GM18505 (cell line): ENCODE measurements around the gene NR1H2.
A peak's percentile ranks its signal among the peaks of the same experiment; 100 is the strongest.
"Not testable (repeated sequence)": the region's sequence is repeated elsewhere in the genome, so short reads cannot be mapped to it uniquely, and the experiment has no call there.

Experiments
- ATAC-seq: cut with Tn5 transposase; IDR thresholded peaks from one replicate; pipeline ENCODE4 v1.9.1; 2021; ENCODE audit not compliant: unreplicated experiment
- POLR2A ChIP-seq: IDR thresholded peaks from 4 replicates; pipeline ENCODE4 v1.6.1; 2011; ENCODE audit warnings: borderline replicate concordance; ENCODE audit not compliant: insufficient read depth, insufficient read length; ENCODE audit errors: extremely low read depth

NR1H2 gene

DNA sequence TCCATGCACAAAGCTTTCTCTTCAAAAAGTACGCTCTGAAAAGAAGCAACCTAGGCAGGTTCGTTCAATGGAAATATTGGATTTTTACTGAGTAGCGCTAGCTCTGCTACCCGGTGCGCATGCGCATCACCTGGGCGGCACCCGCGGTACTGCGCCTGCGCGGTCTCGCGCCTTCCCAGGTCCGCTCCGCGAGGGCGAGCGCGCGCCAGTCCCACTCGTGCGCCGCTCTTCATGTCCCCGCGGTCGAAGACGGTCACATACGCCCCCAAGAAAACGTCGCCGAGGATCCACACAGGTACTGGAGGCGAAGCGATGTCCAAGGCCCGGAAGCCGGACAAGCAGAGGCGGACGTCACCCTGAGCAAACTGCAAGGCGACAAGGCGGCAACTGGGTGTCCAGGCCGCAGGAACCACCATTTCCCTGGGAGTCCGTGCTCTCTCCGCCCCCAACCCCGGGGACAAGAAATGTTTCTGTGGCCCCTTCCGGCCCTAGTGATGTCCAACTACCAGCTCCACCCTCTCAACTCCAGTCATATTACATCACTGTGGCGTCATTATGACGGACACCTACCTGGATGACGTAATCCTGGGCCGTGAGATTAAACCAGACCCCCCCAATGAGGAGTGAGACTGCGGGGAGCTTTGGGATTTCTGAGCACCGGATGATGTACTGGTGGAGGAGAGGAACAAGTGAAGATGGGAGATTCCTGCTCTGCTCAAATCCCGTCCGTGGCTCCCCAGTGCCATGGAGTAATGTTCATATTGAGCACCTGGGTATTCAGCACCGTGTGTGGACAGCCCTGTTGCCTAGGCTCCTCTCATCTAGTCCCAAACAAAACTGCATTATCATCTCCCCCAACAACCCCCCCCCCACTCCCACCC, 42.3 kb upstream of the NR1H2 start:
- TF ChIP-seq POLR2A, result peak; percentile 55
- peak; percentile 21 for ATAC-seq

DNA sequence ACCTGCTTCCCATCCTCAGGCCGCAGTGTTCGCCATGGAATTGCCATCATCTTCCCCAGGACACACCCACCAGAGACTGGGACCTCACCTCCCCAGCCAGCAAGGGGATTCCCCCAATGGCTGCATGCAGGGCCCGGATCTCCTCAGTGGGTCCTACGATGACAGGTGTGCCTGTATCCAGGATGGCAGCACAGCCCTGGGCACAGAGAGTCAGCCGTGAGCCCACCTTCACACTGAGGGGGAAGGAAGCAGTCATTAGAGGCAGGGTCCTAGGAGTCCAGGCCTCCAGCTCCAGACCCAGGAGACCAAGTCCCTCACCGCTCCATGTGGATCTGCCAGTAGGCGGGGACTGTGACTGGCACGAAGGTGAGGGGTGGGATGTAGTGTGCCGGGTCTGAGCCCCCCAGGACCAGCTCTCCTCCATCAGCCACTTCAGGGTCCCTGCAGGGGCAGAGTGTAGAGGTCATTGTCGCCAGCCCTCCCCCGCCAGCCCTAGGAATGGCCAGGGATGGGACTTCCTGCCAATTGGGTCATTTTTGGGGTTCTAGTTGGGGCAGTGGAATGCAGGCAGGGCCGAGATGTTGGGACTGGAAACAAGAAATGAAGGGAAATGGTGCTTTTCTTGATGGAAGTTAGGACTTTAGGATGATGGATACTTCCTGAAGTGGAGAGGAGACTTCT, 41.4 kb upstream of the NR1H2 start:
- ATAC-seq, result no peak
- no peak for TF ChIP-seq POLR2A

DNA sequence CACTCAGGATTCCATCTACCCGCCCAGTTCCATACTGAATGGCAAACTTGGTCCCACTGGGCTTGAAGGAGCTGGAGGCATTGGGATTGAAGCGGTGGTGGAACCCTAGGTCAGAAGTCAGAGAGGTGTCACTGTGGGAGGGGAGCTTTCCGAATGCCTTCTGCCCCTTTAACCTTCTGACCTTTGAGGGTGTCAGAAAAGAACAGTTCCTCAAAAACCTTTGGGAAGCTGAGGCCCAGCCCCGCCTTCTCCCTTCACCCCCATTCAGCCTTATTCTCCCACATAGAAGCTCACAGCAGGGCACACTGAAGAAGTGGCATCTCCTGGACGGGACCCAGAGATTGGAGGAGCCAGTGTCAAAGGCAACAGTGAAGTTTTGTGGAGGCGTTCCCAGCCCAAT, 39.2 kb upstream of the NR1H2 start:
- not testable (repeated sequence) for ATAC-seq

DNA sequence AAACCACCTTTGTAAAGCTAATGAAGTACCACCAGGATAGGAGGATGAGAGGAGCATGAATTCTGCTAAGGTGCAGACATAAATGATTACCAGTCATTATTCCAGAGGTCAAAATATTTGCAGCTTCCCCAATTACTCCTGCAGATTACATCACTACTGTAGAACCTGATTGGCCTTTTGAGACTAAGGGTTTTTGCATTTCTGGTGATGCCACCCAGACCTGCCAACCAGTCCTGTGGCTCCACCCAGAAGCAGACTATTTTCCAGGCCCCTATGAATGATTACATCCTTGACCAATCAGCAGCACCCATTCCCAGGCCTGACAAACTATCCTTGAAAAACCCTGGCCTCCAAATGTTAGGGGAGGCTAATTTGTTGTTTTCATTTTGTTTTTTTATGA, 35.9 kb upstream of the NR1H2 start:
- ATAC-seq, result no peak
- peak; percentile 18 for TF ChIP-seq POLR2A

DNA sequence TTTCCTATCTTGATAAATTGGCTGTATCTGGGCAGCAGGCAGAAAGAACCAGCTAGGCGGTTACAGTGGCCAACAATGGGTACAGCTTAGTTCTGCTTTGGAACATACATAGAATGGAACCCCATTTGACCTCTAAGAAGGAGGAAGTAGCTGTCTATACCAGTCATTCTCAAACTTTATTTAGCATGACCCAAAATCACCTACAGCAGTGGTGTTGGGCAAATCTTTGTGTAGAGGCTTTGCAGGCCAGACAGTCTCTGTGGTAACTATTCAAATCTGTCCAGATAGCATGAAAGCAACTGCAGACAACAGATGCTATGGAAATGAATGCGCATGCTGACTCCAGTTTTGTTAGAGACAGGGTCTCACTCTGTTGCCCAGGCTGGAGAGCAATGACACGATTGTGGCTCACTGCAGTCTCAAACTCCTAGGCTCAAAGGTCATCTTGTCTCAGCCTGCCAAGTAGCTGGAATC, 35.1 kb upstream of the NR1H2 start:
- TF ChIP-seq POLR2A, result peak; percentile 54
- ATAC-seq, result no peak

DNA sequence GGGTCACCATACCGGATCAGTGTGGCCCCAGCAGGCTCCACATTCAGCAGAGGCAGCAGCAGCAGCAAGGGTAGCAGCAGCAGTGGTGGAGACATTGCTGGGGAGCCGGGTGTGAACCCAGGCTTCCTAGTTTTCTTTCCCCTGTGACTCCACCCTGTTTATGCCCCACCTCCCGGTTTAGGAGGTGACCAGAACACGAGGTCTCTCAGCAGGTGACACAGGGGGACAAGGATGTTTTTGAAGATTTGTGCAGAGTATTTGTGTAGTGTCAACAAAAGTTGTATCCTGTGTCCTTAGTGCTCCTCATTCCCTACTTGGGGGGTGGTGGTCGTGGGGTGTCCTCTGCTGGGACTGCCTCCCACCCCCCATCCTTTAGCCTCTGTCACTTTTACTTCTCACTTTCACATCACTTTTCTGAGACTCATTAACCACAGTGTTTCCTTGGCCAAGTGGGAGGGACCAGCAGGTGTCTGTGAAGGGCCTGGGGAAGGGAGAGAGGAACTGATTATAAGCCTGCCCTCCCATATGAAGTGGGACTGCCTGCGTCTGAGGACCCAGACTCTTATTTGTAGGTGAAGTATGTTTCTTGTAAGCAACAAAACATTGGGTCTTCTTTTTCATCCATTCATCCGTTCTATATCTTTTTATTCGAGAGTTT, 31.5 kb upstream of the NR1H2 start:
- peak; percentile 98 for TF ChIP-seq POLR2A
- peak; percentile 52 for ATAC-seq

DNA sequence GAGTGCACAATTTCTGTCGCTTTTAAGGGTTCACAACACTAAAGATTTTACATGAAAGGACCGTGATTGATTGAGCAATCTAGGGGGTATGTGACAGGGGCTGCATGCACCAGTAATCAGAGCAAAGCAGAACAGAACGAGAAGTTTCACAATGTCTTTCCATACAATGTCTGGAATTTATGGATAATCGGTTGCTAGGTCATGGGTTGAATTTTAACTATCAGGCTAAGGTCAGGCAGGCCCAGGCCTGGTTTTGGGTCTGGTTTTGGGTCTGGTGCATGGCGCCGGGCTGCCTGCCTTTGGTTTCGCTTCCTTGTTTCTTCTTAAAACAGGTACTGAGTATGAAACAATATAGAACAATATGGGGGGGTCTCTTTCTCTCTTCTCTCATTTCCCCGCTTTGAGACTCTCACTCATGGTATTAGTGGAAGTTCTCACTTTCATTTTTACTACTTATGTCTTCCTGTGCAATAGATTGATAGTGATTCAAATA, 29.1 kb upstream of the NR1H2 start:
- not testable (repeated sequence) for ATAC-seq

DNA sequence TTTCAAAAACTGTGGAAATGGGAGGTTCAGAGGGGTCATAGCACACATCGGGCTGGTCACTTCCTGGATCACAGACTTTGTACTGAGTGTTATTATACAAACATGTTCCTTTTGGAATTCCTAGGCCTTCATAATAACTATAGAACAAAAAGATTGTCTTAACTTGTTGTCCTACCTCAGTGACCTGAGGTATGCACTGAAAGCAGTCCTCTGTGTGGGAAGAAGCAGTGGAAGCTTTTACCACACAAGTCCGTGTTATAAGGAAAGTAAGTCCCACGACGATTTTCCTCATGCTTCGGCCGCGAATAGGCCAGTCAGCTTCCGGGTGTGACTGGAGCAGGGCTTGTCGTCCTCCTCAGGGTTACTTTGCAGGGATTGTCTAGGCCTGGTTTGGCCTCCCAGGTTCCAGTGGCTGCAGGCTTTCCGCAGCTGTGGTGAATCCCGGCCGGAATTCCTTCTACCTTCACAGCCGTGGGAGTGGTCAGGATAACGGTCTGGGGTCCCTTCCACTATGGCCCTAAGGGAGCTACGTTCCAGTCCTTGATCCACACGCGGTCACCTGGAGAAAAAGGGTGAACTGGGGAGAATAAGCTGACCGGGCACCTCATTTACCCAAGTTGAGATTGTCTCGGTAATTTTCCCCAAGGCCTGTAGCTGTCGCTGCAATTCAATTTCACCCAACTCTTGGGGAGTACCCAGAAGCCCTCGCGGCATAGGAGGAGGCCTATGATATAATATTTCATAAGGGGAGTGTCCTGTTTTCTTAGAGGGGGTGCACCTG, 26.8 kb upstream of the NR1H2 start:
- no peak for TF ChIP-seq POLR2A
- no peak for ATAC-seq

DNA sequence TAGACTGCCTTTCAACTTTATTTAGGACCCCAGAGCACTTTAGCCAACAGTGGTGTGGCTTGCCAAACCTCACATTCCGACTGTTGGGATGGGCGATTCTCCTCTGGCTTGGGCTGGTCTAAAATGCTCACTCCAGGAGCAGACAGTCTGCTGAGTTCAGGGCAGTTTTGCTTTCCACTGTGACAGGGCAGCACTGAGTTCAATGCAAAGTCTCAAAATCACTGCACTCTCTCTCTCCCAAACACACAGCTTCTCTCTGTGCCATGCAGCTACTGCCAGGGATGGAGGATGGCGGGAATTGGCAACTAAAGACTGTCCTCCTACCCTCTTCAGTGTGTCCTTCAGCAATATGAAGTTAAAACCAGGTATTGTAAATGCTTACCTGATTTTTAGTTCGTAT, 24.0 kb upstream of the NR1H2 start:
- no peak for ATAC-seq
- TF ChIP-seq POLR2A, result no peak

DNA sequence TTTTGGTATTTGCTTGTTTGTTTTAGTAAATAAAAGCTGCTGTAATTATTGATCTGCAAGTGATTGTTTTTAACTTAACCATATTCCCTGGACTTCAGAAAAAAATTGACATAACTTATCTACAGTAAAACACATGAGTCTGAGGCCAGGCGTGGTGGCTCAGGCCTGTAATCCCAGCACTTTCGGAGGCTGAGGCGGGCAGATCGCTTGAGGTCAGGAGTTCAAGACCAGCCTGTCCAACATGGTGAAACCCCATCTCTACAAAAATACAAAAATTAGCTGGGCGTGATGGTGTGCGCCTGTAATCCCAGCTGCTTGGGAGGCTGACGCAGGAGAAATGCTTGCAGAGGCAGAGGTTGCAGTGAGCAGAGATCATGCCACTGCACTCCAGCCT, 22.8 kb upstream of the NR1H2 start:
- ATAC-seq, result not testable (repeated sequence)

DNA sequence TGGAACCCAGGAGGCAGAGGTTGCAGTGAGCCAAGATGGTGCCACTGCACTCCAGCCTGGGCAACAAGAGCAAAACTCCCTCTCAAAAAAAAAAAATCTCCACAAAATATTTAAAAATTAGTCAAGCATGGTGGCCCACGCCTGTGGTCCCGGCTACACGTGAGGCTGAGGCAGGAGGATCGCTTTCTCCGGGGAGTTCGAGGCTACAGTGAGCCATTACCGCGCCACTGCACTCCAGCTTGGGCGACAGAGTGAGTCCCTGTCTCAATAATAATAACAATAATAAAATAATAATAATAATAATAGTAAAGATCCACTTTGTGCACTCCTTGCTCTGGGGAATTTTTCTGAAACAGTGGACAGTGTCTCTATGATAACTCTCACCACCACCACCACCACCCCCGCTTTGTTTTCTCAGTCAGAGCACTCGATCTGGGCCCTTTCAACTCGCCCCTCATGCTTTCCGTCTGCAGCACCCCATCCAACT, 19.5 kb upstream of the NR1H2 start:
- no peak for ATAC-seq
- TF ChIP-seq POLR2A, result no peak

DNA sequence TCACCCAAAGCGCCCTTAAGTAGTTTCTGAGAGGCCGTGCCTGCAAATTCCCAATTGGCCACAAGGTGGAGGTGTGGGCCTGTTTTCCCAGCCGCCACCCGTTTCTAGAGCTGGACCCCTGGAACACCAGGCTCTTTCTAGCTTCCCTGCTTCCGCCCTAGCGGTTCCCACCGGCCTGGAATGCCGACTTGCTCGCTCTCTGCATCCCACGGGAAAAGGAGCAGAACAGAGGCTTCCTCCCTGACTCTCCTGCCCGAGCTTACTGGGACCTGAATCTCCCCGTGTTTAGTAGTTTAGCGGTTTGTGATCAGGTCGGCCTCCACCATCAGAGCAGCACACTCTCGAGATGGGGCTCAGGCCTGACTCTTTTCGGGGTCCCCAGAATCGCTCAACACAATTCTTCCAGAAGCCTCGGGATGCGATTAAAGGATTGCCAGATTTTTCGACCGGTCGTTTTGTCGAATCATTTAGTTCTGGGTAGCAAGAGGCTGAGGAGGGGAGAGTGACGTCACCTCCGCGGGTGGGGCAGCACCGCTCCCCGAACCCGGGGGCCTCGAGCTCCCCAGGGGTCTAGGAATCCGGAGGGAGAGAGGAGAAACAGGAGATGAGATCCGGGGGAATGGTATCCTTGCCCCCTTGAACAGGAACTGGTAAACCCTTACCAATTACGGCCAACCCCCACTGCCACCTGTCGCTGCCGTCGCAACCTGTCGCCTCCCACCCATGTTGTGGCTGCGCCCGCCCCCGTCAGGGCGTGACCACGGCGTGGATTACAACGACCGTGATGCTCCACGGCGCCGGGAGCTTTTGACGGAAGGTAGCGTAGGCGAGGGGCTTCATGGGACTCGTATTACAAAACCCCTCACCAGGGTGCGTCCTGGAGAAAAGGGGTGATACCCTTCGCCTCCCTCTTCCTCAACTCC, 18.8 kb upstream of the NR1H2 start:
- no peak for ATAC-seq

More for the DNA sequence above, 18.8 kb upstream of the NR1H2 start:
- peak; percentile 45 for TF ChIP-seq POLR2A
